Fibroblast of the aortic adventitia (primary cell): ENCODE measurements around the gene CENPW. TPM values are rescaled to one million over a fixed set of nuclear protein-coding genes. Genes with fewer than 3 reads are reported as not detected.

Experiments used
- DNase-seq: peaks from one replicate; pipeline ENCODE4 v3.0.0-alpha.2; 2010; ENCODE audit warnings: low read depth
- H3K4me3 ChIP-seq: 2 replicates; pipeline ENCODE4 v1.5.1; 2011; ENCODE audit warnings: low read depth, mild to moderate bottlenecking, control low read depth, low read length, moderate library complexity
- total RNA-seq: library from RNA; depleted of rRNA; stranded (reverse); fragments of >200 nt; gene quantifications from 2 replicates; pipeline ENCODE4 v1.2.3, GENCODE V29; 2012; ENCODE audit warnings: low replicate concordance
- TF ChIP-seq, protein P1 (sequence below): IDR thresholded peaks from 2 replicates; pipeline ENCODE4 v1.5.1; 2011; ENCODE audit warnings: mild to moderate bottlenecking, low read length, control low read depth, inconsistent platforms; ENCODE audit not compliant: insufficient read depth

Gene CENPW
- total RNA-seq, 1 donor, result 13.7 TPM

DNA sequence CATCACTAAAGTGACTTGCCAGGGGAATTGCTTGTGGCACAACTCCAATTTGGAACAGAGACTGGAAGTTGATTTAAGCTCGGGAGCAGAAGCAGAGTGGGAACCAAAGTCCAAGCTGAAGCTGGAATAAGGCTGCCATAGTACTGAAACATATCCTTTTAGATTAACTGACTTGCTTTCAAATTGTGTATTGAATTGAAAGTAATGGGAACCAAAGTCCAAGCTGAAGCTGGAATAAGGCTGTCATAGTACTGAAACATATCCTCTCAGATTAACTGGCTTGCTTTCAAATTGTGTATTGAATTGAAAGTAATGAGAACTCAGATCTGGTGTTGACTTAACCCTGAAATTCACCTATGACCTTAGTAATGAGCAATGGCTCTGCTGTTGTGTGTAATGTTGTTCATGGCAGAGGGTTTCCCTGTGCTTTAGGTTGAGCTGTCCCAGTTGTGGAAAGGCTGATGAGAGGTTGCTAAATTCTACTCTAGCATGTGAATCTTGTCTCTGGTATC lies 40.2 kb downstream of the CENPW start:
- H3K4me3 ChIP-seq, result no peak overlapping the region
- DNase-seq, result peak; percentile 22
- TF ChIP-seq, protein P1, sequence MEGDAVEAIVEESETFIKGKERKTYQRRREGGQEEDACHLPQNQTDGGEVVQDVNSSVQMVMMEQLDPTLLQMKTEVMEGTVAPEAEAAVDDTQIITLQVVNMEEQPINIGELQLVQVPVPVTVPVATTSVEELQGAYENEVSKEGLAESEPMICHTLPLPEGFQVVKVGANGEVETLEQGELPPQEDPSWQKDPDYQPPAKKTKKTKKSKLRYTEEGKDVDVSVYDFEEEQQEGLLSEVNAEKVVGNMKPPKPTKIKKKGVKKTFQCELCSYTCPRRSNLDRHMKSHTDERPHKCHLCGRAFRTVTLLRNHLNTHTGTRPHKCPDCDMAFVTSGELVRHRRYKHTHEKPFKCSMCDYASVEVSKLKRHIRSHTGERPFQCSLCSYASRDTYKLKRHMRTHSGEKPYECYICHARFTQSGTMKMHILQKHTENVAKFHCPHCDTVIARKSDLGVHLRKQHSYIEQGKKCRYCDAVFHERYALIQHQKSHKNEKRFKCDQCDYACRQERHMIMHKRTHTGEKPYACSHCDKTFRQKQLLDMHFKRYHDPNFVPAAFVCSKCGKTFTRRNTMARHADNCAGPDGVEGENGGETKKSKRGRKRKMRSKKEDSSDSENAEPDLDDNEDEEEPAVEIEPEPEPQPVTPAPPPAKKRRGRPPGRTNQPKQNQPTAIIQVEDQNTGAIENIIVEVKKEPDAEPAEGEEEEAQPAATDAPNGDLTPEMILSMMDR, result no peak

DNA sequence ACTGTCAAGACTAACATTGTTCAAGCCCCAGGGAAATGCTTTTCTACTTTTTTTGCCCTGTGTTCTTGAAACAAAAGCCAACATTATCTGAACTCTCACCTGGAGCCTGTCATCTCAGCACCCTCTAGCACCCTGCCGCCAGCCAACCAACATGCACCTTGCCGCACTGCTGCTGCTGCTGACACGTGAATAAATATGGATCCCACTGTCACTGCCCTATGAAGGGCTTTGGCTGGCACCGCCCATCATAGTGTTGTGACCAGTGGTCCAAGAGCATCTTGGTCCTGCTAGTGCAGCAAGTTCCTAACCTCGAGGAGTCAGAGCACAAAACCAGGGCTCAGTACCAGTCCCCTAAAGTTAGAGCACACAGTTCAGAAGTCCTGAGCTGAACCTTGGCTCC lies 41.6 kb downstream of the CENPW start:
- no peak overlapping the region for H3K4me3 ChIP-seq
- DNase-seq, result no peak
- TF ChIP-seq, protein P1, result no peak

DNA sequence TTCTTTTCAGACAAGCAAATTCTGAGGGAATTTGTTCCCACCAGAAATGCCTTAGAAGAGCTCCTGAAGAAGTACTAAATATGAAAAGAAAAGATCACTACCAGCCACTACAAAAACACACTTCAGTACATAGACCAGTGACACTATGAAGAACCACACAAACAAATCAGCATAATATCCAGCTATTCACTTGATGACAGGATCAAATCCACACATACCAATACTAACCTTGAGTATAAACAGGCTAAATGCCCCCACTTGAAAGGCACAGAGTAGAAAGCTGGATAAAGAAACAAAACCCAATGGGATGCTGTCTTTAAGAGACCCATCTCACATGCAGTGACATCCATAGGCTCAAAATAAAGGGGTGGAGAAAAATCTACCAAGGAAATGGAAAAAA lies 43.3 kb downstream of the CENPW start:
- TF ChIP-seq, protein P1, result no peak
- no peak for DNase-seq
- no peak overlapping the region for H3K4me3 ChIP-seq

DNA sequence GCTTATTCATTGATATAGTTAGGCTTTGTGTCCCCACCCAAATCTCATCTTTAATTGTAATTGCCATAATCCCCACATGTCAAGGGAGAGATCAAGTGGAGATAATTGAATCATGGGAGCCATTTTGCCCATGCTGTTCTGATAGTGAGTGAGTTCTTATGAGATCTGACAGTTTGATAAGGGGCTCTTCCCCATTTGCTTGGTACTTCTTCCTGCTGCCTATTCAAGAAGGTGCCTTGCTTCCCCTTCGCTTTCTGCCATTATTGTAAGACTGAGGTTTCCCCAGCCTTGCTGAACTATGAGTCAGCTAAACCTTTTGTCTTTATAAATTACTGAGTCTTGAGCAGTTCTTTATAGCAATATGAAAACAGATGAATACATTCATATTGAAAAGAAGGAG lies 45.6 kb downstream of the CENPW start:
- no peak for DNase-seq
- H3K4me3 ChIP-seq, result no peak overlapping the region
- TF ChIP-seq, protein P1, result no peak

DNA sequence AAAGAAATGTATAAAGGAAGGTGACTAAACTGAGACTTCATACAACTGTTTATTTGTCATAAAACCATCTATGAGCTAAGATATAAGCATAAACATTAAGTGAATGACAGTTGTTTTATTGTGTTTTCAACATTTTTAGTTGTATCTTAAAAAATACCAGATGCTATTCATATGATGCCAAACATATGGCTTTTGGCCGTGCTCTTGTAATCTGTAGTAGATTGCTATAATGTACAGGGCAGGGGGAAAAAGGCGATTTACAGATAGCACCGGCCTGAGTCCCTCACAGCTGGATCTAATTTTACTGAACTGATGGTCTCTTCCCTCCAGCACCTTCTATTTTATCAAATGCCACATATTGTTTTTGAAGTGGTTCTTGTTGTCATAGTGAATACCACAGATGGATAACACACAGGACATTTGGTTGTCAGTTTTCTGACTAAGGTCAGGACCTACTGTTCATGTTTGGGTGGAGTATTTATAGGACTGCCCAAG lies 48.2 kb downstream of the CENPW start:
- H3K4me3 ChIP-seq, result no peak overlapping the region
- peak; percentile 20 for DNase-seq
- TF ChIP-seq, protein P1, result no peak

DNA sequence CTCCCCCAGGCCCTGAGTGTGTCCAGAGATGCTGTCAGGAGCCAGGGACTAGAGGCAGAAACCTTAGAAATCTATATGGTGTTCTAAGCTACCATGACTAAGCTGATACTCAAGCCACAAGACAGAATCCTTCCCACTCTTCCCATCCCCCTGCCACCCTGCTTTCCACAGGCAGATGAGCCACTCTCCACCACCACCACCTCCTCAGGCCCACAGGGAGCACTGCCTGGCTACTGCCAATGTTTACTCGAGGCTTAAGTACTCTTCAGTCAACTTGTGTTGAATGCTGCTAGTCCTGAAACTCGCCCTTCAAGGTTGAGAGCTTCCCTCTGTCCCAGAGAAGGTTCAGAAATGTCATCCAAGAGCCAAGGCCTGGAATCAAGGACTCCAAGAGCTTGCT lies 56.2 kb downstream of the CENPW start:
- no peak for DNase-seq
- no peak overlapping the region for H3K4me3 ChIP-seq
- TF ChIP-seq, protein P1, result no peak
